GM21526 (cell line): ENCODE data around the gene WDR48.

Source experiments
- ATAC-seq: cut with Tn5 transposase; IDR thresholded peaks from one replicate; pipeline ENCODE4 v1.9.1; 2021; ENCODE audit warnings: moderate library complexity; ENCODE audit not compliant: unreplicated experiment, low FRiP score

WDR48 gene

DNA sequence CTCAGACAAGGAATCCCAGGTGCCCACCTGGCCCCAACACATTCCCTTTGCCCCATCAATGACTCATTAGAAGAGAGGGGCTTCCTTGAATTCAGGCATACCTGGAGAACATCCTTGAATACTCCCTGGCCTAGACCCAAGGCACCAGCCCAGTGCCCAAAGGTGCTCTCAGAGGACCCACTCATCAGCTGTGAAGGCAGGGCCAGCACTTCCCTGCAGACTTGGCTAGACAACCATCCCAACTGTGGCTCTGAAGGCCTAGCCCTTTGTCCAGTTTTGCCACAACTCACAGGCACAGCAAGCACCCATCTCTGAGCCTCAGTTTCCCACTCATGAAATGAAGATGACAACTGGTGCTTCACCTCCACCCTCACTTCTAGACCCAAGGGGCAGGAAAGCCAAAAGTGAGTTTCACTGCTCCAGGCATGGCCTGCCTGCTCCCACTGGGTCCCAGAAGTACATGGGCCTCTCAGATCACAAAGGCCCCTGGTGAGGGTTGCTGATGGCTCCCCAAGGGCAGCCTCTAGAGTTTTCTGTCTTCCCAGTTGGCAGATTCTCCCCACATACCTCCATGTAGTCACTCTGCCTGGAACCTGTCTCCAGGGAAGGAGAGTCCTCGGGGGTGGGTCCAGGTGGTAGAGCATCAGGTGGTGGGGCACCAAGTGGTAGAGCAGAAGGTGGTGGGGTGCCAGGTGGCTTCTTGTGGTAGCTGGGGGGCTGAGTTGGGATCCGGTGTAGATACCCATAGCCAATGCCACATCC, 48.1 kb downstream of the WDR48 start:
- no peak for ATAC-seq

DNA sequence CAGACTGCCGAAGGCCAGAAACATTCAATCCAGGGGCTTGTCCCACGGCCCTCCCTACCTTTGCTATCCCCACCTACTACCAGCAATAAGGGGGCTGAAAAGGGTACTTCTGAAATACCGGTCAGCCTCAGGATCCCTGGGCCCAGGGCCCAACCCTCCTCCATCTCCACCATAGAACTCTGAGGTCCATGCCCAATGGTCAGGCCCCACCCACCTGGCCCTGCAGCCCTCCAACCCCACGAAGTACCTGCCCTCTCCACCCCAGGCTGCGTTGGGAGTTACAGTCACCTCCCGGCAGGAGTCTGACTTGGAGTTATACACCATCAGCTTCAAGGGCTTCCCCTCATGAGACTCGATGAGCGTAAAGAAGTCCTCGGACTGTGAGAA, 48.7 kb downstream of the WDR48 start:
- no peak for ATAC-seq

DNA sequence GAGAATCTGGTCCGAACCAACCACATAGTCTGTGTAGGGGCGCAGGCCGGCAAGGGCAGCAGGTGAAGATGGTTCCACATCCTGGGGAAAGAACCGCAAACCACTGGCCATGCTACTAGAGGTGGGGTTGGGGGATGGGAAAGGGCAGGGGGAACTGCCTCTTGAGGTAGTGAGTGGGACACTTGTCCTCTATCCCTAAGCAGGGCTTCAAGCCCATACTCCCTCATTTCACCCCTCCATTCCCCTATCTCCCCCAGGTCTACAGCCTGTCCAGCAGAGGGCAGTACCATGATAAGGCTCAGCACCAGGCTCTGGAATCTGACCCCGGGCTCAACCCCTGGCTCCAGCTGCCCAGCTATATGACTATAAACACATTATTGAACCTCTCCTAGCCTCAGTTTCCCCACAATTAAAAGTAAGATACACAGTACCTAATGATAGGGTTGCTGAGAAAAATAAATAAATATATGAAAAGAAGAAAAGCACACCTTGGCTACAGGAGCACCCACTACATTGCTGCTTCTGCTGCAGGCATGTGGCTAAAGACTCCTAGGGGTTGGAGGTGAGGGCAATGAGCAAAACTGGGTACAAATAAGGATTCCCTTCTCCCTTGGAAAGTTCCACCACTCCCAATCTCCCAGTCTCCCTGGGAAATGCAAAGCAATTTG, 49.3 kb downstream of the WDR48 start:
- ATAC-seq, result peak; percentile 56

DNA sequence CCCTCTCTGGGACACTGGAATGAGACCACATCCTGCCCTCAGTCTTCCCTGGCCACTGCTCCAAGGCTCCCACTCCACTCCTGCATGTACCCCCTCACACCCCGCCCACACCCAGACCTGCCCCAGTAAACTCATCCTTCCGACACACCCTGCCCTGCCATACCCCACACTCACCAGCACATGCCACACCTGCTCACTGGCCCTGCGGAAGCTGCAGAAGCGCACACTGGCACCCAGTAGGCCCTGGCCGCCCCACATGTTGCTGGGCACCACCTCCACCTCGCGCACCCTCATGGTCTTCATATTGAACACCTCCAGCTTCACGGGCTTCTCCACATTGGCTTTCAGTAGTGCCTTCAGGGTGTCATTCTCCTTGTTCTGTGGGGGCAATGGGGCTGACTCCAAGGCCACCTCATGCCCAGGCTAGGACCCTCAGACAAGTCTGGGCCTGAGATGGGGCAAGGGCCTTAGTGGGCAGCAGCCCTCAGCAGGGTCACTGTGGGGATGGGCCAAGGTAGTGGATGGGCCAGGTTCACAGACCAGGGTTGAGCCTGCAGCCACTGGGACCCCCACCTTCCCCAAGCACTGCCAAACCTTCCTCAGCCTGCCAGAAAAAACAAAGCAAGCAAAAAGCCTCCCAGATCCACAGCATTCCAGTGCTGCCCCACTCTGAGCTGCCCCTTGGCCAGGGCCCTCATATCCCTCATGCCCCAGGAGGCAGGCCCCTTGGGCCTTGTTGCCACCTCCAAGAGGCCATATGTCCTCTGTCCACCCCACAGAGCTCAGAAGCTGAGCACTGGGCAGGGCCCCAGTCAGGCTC, 50.9 kb downstream of the WDR48 start:
- no peak for ATAC-seq

DNA sequence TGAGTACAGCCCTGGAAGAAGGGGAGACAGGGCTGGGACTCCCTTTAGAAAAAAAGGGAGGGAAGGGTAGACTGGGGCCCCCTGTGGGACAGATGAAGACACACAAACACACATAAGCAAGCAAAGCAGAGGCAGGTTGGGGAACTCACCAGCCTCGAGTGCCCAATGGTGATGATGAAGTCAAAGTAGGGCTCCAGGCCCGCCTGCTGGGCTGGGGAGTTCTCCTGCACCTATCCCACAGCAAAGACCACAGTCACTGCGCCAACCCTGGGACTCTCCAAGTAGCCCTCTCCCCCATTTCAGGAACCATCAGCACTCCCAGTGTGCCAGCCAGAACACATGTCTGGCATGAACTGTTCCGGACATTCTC, 51.5 kb downstream of the WDR48 start:
- ATAC-seq, result no peak

DNA sequence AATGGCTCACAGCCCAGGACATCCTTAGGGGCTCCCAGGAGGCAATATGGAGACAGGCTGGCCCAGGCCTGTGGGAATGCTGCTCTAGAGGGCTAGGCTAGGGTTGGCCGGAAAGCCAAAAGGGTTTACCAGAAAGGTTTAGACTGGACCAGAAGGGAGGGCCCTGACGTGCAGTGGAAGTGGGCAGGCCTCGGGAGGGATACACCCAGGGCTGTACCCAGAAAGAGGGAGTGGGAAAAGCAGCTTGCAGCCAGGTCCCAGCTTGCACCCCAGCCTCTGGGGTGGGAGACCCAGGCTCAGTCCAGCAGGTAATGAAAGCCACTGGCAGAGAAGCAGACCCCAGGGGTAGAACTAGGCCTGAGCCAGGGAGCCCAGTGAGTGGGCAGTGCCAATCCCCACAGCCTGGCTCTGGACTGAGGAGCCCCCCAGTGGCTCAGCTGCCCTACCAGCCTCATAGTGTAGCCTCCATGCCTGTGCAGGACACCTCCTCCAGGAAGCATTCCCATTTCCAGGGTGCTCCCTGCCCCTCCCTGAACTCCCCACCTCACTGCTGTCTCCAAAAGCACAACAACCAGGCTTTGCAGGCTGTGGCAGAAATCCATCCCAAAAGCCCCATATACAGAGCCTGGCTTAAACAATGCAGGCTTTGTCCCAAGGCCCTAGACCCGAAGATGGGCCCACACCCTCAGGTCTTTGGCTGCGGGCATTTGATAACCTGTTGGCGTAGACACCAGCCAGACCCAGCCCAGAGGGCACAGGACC, 52.2 kb downstream of the WDR48 start:
- ATAC-seq, result no peak

DNA sequence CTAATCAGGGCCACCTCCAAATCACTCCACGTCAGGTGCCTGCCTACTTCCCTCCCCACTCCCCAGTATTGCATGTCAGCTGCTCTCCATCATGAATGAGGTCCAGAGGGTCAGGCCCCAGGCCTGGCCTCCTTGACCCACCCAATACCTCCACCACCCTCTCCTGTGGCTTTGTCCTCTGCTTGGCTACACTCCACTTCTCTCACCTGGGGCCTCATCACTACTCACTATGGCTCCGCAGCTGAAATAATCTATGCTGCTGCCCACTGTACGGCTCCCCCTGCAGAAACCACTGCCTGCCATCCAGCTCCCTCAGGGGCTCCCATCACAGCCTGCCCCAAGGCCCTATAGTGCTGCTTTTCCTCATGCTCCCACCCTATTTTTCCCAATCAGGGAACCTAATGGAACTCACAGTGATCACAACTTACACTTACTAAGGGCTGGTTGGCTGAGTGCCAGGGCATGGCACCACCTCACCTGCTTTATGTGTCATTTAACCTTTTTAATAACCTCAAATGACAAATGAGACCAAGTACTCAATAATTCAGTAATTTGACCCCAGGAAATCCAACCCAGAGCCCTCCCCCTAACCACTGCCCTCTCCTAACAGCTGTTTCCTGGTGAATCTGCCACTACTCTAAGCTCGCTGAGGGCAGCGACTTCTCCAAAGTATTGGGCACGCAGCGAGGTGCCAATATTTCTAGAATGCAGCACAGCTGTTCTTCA, 53.3 kb downstream of the WDR48 start:
- no peak for ATAC-seq

DNA sequence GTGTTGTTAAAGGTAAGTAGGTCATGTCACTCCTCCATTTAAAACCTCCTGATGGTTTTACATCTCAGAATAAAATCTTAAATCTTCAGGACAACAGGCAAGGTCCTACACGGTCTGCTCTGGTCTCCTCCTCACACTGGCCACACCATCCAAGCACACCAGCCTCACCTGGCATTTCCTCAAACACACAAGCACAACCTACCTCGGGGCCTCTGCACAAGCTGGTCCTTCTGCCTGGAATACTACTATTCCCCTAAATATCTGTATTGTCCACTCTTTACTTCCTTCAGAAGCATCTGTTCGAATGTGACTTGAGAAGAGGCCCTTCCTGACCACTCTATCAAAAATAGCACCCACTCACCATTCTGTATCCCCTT, 53.9 kb downstream of the WDR48 start:
- ATAC-seq, result no peak

DNA sequence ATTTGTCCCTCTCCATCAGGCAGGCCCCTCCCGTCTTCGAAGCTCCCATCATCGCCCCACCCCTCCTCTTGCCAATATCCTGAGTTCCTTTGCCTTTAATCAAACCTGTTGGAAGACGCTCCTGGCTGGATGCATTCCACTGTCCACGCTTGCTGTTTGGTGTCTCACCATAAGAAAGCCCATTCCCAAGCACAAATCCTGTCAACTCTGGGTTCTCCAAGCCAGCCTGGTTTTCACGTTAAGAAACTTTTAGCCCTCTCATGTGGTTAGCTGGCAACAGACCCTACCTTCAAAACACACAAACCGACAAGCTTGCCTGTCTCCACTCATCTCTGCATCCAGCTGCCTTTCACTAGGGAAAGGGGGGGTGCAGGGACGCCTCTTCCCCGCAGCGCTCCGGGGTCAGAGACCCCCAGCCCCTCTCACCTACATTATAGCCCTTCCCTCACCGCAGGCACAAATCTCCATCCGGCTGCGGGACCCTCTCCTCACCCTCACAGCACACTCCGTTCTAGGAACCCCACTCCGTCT, 54.5 kb downstream of the WDR48 start:
- no peak for ATAC-seq

DNA sequence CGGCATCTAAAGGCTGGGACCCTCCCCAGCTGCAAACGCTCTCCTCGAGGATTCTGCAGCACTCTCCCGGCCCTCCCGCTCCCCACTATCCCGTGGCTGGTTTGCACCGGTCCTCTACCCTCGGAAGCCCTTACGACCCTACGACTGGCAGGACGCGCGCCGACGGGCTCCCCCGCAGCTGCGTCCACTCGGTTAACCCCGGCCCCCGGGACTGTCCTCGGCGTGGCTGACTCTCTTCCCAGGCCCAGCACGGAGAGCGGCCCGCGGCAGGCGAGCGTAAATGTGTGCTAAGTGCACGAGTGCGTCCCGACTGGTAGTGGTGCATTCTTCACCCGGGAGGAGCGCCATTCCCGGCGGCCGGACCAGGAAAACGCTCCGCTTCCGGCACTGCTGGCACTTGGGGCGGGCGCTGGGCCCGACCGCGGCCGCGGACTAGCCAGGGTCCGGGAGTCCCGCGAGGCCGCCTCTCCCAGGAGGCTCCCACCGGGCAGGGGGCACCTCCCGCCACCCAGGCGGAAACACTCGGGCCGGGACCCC, 55.1 kb downstream of the WDR48 start:
- ATAC-seq, result peak; percentile 2

DNA sequence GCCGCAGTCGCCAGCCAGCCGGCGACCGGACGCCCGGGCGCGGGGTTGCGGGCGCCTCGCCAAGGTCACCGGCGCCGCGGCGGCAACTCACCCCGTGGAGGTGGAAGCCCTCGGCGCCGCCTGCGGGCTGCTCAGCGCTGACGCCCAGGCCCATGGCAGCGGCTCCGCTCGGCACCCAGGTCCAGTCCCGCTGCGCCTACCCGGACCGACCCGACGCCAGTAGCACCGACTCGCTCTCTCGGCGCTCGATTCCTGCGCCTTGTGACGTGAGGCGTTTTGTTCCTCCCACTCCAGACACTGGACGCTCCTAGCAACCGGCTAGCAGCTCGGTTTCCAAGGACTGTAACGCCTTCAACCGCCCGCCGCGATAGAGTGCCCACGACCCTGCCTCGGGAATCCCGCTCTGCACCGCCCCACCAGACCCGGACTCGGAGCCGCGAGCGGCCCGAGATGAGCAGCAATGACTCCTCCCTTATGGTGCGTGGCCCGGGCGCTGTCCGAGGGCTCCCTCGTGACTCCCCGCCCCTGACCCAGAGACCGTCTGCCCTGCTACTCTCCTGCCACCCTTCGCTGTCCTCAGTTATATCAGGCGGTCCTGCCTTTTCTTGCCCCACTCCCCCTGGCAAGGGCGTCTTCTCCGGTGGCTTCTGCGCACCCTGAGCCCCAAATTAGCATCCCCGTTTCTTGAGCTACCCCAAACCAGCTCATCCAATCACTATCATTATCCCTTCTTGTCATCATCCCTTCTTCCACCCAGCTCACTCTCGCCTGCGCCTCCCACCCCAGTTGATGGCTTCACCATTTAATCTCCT, 55.8 kb downstream of the WDR48 start, which contains the start of the genes GORASP1 and TTC21A:
GORASP1 (minus strand) TSS at position 240 of the 812 bp plus-strand sequence; CDS start at position 154, 86 bp downstream.
TTC21A (plus strand) TSS at position 293 of the 812 bp plus-strand sequence; CDS start at position 451, 158 bp downstream.
- peak; percentile 46 for ATAC-seq

DNA sequence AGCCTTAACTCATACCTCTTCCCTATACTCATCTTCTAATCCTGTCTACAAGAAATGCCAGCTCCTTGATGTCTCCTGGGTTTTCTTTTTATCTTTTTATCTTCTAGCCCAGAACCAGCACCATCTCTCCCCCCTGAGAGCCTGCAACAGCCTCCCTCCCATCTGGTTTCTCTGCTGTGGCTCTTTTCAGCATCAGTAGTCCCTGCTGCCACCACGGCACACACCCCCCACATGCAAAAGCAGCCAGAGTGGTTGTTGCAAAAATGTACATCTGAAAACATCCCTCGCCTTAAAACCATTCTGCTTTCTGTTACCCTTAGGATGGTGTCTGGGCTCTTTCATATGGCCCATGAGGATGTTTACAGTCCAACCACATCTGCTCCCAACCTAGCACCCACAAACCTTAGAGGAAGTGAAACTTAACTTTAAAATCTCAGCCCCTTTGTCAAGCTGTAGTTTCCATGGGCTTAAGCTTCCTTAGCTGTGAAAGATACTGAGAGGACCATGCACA, 56.4 kb downstream of the WDR48 start:
- ATAC-seq, result peak; percentile 78

DNA sequence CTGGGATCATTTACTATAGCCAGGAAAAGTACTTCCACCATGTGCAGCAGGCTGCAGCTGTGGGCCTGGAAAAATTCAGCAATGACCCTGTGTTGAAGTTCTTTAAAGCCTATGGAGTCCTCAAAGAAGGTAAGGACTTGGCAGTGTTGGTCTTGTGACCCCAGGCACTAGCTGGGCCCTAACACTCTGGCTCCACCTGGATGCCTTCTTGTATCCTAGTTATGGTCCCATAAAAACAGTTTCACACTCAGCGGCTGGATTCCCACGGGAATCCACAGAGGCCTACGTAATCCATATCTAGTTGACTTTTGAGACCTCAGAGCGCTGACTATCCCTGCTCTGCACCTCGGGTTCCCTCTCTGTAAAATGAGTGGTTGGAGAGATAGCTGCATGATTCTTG, 57.3 kb downstream of the WDR48 start:
- no peak for ATAC-seq

DNA sequence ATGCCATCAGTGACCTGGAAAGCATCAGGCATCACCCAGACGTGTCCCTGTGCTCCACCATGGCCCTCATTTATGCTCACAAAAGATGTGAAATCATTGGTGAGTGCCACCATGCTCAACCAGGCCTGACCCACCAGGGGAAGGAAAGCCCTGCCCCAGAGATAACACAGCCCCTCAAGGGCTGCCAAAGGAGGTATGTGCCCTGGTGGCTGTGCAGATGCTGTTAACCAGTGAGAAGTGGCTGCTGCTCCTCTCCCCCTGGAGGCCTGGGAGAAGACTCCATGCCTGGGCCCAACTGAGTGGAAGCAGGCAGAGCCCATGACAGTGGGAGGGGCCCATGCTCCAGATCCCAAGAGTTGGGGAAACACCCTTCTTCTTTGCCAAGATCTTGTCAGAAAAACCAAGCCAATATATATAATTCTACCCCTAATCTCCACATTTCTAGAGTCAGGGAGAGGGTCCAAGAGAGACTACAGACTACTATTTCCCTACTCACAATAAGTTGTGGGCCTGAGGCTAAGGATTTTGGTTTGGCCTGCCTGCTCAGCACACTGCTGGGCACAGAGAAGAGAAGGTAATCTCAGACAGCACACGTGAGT, 58.3 kb downstream of the WDR48 start:
- no peak for ATAC-seq

DNA sequence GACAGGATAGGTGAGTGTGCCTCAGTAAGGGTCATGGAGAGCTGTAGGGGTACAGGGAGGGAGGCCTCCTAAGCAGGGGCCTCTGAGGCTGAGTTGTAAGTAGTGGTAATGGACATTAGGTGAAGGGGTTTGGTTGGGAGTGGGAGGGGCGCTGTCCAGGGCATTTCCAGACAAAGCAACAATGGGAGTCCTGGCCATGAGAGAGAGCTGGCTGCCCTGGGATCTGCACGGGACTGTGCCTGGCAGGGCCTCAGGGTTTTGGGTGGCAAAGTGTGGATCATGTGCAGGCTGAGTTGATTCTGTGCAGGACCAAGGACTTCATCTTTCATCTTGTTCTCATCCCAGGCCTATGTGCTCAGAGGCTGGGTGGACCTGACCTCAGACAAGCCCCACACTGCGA, 60.3 kb downstream of the WDR48 start:
- ATAC-seq, result no peak

DNA sequence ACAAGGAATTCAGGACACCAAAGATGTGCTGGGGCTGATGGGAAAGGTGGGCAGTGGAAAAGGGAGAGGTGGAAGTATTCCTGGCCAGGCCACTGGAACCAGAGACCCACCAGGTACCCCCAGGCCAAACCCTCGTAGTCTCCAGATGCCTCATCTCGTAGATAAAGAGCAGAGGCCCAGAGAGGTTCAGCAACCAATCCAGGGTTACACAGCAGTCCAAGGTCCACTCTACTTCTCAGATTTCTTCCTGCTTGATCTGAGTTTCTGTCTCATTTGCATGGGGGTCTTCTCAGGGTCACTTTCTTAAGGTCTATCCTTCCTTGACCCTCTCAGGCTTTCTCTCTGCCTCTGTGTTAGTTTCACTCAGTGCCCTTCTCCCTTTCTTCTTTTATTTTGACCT, 60.7 kb downstream of the WDR48 start:
- ATAC-seq, result no peak

DNA sequence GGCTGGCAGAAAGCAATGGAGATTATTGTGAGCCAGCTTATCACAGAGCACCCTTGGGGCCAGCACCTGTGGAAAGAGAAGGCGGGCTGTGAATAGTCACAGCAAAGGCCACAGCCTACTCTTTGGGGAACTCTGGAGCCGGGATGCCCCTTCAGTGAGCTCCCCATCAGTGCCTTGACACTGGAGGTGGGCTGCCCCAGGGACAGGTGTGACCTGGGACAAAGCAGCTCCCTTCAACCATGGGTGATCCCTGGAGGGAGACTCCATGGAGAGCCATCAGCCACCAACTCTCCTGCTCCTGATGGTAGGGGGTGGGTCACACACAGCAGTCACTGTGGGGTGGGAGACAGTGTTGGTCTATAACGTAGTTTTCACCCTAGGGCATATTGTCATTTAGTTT, 61.5 kb downstream of the WDR48 start:
- ATAC-seq, result no peak

DNA sequence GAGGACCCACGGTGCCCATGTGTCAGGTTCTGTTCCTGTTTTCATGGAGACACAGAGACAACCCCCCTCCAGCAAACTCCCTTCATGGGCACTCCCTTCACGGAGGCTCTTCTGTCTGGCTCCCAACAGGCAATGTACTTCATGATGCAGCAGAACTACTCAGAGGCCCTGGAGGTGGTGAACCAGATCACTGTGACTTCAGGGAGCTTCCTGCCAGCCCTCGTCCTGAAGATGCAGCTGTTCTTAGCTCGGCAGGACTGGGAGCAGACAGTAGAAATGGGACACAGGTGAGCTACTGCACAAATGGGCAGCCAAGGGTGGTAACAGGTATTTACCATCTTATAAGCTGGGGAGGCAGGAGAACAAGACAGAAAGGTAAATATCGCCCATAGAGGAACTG, 62.6 kb downstream of the WDR48 start:
- ATAC-seq, result no peak
